ENCODE data around the gene ADAM8. TPM values are rescaled to one million over a fixed set of nuclear protein-coding genes. Genes with fewer than 3 reads are reported as not detected.

ADAM8 gene
- total RNA-seq, 1 donor from 2014 or later: 16.9 TPM

GRCh38 chr10:133217800-133218589, 58.7 kb downstream of the ADAM8 start:
- peaks cover 47% of the 10 kb centered on the region for H3K27me3 Mint-ChIP-seq (ENCODE audit: low read depth)
- TF ChIP-seq CTCF (IDR thresholded peaks at IDR 0.05; ENCODE audit: unreplicated experiment): no peak
- no peak for DNase-seq (ENCODE audit: low spot score in 2 of 2, unreplicated experiment in 2 of 2)
- H3K36me3 Mint-ChIP-seq: no peaks in the 10 kb centered on the region
- peaks cover 8% of the 10 kb centered on the region for H3K4me1 Mint-ChIP-seq
- no peaks in the 10 kb centered on the region for H3K9me3 Mint-ChIP-seq
- no peak overlapping the region for H3K4me3 Mint-ChIP-seq
- H3K27ac Mint-ChIP-seq: no peak overlapping the region

- H3K4me3 Mint-ChIP-seq: no peak overlapping the region
- peak in 1 of 2 experiments; percentile 5 for DNase-seq (ENCODE audit: low spot score in 2 of 2, unreplicated experiment in 2 of 2)
- H3K27ac Mint-ChIP-seq: no peak overlapping the region
- no peaks in the 10 kb centered on the region for H3K36me3 Mint-ChIP-seq
- H3K9me3 Mint-ChIP-seq: no peaks in the 10 kb centered on the region
- H3K4me1 Mint-ChIP-seq: peaks cover 8% of the 10 kb centered on the region
- peaks cover 47% of the 10 kb centered on the region for H3K27me3 Mint-ChIP-seq (ENCODE audit: low read depth)
- TF ChIP-seq CTCF (IDR thresholded peaks at IDR 0.05; ENCODE audit: unreplicated experiment): no peak
These were observed 59.9 kb downstream of the ADAM8 start for GRCh38 chr10:133216776-133217175.

GRCh38 chr10:133215586-133215985, 61.1 kb downstream of the ADAM8 start:
- Mint-ChIP-seq H3K9me3 (no peaks in the 10 kb centered on the region), H3K4me1 (peaks cover 4% of the 10 kb centered on the region), H3K36me3 (no peaks in the 10 kb centered on the region), H3K4me3 (no peak overlapping the region), H3K27me3 (ENCODE audit: low read depth) (peaks cover 36% of the 10 kb centered on the region), H3K27ac (no peak overlapping the region)
- peak in 1 of 2 experiments; percentile 13 for DNase-seq (ENCODE audit: low spot score in 2 of 2, unreplicated experiment in 2 of 2)
- no peak for TF ChIP-seq CTCF (IDR thresholded peaks at IDR 0.05; ENCODE audit: unreplicated experiment)

GRCh38 chr10:133214468-133215410, 61.9 kb downstream of the ADAM8 start:
- peaks cover 2% of the 10 kb centered on the region for H3K4me1 Mint-ChIP-seq
- peak in 1 of 2 experiments; percentile 15 for DNase-seq (ENCODE audit: low spot score in 2 of 2, unreplicated experiment in 2 of 2)
- H3K36me3 Mint-ChIP-seq: no peaks in the 10 kb centered on the region
- no peaks in the 10 kb centered on the region for H3K9me3 Mint-ChIP-seq
- H3K27ac Mint-ChIP-seq: no peak overlapping the region
- no peak for TF ChIP-seq CTCF (IDR thresholded peaks at IDR 0.05; ENCODE audit: unreplicated experiment)
- H3K27me3 Mint-ChIP-seq (ENCODE audit: low read depth): peaks cover 34% of the 10 kb centered on the region
- no peak overlapping the region for H3K4me3 Mint-ChIP-seq

- H3K27ac Mint-ChIP-seq: no peak overlapping the region
- H3K36me3 Mint-ChIP-seq: no peaks in the 10 kb centered on the region
- no peaks in the 10 kb centered on the region for H3K4me1 Mint-ChIP-seq
- no peak overlapping the region for H3K4me3 Mint-ChIP-seq
- no peak for TF ChIP-seq CTCF (IDR thresholded peaks at IDR 0.05; ENCODE audit: unreplicated experiment)
- DNase-seq (ENCODE audit: low spot score in 2 of 2, unreplicated experiment in 2 of 2): peak in 1 of 2 experiments; percentile 13
- H3K27me3 Mint-ChIP-seq (ENCODE audit: low read depth): peaks cover 25% of the 10 kb centered on the region
- H3K9me3 Mint-ChIP-seq: no peaks in the 10 kb centered on the region
These were observed 62.8 kb downstream of the ADAM8 start for GRCh38 chr10:133213641-133214467.
